NT2/D1 (cell line): ENCODE measurements around the gene PFDN1.

Experiments used
- YY1 ChIP-seq: IDR thresholded peaks from 2 replicates; pipeline ENCODE4 v1.6.1; 2011; ENCODE audit not compliant: insufficient read length, insufficient read depth
- ZNF274 ChIP-seq: IDR thresholded peaks from 2 replicates; pipeline ENCODE4 v1.6.1; 2011; ENCODE audit warnings: mild to moderate bottlenecking, low read depth, low read length

DNA sequence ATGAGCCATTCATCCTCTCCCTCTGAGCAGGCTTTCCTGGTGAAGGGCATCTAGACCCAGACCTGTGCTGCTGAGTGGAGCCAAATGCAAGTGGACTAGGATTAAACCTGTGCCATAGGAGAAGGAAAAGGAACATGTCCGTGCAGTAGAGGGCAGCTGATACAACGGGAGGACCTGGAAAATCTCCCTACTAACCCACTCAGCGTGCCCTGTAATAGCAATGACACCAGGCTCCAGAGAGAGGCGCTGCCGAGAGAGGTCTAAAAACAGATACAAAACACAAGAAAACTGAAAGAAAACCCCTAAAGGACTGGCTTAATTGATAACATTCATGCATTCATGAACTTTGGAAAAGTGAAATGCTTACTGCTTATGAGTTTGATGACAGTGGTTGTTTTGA, 60.8 kb downstream of the PFDN1 start:
- TF ChIP-seq ZNF274 (no peak), YY1 (no peak)
